Smooth muscle cell of trachea (primary cell): Measurements from ENCODE around the gene CD276. TPM values are rescaled to one million over a fixed set of nuclear protein-coding genes. Genes with fewer than 3 reads are reported as not detected.

Source experiments
- total RNA-seq: library from RNA; depleted of rRNA; stranded (reverse); fragments of >200 nt; gene quantifications from 2 replicates; pipeline ENCODE4 v1.2.1, GENCODE V29; 2014

CD276 gene
- 170 and 216 TPM in 2 replicates for total RNA-seq

GRCh38 chr15:73683777-73684580, at the start of gene CD276:
CD276 (plus strand) TSS chr15:73684383; CDS start chr15:73699640, 15,257 bp downstream.

GRCh38 chr15:73753250-73754130, 69.3 kb downstream of the CD276 start, which contains the start of gene INSYN1:
INSYN1 (minus strand) TSS chr15:73753351; CDS start chr15:73751130, 2,221 bp downstream.

Other genes with a start within 250 kb of the CD276 start
- not detected in 2 replicates for gene REC114, start 241.2 kb upstream of the CD276 start, total RNA-seq
- gene NPTN, start 51.0 kb upstream of the CD276 start, total RNA-seq: 154 and 162 TPM in 2 replicates
- 0.73 and 1.5 TPM in 2 replicates for gene INSYN1, start 69.0 kb downstream of the CD276 start, total RNA-seq
- not detected in 2 replicates for gene TBC1D21, start 189.2 kb downstream of the CD276 start, total RNA-seq
- 212 and 287 TPM in 2 replicates for gene LOXL1, start 242.1 kb downstream of the CD276 start, total RNA-seq